A673 (cell line): ENCODE results near the gene DIDO1.

ENCODE experiments used
- CTCF ChIP-seq: fragments of 300-800, 200-600 bp; sonication (generic); conservative IDR thresholded peaks from 2 replicates; pipeline ENCODE4 v1.5.1; 2017; ENCODE audit warnings: low read depth, mild to moderate bottlenecking, antibody characterized with exemption, low read length, moderate library complexity, mixed read lengths
- EZH2 ChIP-seq: fragments of 200-600 bp; sonication (generic); IDR thresholded peaks from 2 replicates; pipeline ENCODE4 v1.6.1; 2017; ENCODE audit warnings: borderline replicate concordance, low read depth, mild to moderate bottlenecking, mixed read lengths, antibody characterized with exemption, low read length; ENCODE audit not compliant: poor library complexity, severe bottlenecking

DNA sequence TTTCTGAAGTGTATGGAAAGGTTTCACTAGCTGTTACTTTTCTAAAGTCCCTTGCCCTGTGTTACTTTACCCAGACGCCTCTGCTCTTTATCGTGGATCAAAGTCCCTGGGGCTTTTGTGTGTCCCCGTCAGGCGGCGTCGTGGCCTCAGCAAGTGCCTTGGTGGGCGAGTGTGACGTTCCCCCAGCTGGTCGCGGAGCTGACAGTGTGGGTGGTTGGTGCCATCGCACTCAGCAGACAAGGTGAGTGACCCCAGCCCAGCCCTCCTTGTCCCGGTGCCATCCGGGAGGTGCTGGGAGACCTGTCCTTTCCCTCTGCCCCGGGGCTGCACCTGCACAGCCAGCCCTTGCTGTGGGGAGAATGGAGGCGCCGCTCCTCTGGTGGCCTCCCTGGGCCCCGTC lies 37.4 kb downstream of the DIDO1 start:
- TF ChIP-seq CTCF (no peak), EZH2 (no peak)
